LNCAP (cell line): ENCODE data around the gene WNT6.
A peak's percentile ranks its signal among the peaks of the same experiment; 100 is the strongest.

ENCODE experiments used
- TF ChIP-seq, protein P1 (sequence below): fragments of 450-650 bp; IDR thresholded peaks from 2 replicates; pipeline ENCODE4 v1.5.1; 2017; ENCODE audit warnings: mild to moderate bottlenecking

The WNT6 gene

DNA sequence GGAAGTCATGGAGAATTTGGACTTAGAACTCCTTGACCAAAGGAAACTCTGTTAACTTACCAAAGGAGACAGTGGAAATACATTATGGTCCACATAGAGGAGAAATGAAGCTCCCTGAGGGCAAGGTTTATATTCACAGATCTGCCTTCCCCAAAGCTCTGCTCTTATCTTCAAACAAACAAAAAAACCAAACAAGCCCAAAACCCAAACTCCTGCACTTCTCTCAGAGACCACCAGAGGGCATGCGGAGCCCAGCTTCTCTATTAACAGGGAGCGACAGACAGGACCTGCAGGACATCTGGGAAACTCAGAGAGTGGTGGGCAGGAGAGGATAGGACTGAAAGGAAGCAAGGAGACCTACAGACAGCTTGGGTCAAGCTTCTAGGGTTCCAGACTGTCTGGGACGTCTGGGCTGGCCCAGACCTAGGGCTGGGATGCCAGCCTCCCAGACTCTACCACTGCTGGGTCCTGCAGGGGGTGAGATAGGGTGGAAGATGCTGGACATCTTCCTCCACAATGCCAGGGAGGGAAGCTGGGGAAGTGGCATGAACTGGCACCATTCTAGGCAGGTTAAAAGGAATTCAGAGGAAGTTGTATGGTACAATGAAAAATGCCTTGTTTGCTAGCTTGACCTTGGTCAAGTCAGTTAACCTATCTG, 17.1 kb downstream of the WNT6 start:
- TF ChIP-seq, protein P1, sequence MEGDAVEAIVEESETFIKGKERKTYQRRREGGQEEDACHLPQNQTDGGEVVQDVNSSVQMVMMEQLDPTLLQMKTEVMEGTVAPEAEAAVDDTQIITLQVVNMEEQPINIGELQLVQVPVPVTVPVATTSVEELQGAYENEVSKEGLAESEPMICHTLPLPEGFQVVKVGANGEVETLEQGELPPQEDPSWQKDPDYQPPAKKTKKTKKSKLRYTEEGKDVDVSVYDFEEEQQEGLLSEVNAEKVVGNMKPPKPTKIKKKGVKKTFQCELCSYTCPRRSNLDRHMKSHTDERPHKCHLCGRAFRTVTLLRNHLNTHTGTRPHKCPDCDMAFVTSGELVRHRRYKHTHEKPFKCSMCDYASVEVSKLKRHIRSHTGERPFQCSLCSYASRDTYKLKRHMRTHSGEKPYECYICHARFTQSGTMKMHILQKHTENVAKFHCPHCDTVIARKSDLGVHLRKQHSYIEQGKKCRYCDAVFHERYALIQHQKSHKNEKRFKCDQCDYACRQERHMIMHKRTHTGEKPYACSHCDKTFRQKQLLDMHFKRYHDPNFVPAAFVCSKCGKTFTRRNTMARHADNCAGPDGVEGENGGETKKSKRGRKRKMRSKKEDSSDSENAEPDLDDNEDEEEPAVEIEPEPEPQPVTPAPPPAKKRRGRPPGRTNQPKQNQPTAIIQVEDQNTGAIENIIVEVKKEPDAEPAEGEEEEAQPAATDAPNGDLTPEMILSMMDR, result peak; percentile 78

DNA sequence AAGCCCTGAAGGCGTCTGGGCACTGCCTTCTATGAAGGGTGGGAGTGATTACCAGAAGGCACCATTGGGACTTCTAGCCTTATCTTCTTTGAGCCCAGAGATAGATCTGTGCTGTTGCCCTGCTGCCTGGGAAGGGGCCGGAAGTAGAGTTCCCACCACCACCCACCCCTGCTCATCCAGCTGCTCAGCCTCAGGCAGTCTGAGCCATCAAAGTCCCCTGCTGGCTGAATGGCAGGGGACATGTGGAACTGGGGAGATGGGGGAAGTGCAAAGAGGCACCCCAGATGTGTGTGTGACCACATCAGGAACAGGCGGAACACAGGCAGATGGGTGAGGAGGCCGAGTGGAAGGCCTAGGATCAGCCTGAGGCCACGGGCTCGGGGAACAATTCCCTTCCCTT, 17.7 kb downstream of the WNT6 start:
- TF ChIP-seq, protein P1, result no peak

DNA sequence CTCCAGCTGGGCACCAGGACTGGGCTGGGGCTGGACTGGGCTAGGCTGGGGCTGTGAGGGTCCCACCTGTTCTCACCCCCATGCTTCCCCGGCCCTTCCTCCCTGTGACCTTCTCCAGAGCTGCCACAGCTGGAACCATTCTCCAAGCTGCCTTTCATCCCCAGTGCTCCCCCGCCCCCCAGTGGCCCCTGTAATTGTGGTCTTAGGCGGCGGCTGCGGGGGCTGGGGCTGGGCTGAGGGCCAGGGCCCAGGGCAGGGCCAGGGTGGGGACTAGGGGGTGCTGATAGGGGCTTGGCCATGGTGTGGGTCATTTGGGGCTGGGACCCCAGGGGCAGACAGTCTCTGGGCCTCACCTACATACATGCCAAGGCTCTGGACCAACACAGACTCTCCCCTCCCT, 18.3 kb downstream of the WNT6 start:
- TF ChIP-seq, protein P1, result no peak

DNA sequence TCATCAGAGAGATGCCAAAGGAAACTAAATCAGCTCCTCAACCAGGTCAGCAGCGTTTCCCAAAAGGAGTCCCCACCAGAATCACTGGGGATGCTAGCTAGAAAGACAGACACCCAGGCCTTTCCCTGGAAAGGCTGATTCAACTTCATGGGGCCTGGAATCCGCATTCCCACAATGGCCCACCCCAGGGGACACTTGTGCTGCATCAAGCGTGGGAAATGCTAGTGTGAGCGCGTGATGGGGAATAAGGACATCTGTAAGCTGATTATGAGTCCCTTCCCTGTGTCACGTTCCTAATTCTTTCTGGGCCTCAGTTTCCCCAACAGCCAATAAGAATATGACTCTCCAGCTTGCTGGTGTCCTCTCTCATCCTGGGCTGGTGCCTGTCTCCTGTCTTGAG, 18.9 kb downstream of the WNT6 start:
- TF ChIP-seq, protein P1, result no peak

DNA sequence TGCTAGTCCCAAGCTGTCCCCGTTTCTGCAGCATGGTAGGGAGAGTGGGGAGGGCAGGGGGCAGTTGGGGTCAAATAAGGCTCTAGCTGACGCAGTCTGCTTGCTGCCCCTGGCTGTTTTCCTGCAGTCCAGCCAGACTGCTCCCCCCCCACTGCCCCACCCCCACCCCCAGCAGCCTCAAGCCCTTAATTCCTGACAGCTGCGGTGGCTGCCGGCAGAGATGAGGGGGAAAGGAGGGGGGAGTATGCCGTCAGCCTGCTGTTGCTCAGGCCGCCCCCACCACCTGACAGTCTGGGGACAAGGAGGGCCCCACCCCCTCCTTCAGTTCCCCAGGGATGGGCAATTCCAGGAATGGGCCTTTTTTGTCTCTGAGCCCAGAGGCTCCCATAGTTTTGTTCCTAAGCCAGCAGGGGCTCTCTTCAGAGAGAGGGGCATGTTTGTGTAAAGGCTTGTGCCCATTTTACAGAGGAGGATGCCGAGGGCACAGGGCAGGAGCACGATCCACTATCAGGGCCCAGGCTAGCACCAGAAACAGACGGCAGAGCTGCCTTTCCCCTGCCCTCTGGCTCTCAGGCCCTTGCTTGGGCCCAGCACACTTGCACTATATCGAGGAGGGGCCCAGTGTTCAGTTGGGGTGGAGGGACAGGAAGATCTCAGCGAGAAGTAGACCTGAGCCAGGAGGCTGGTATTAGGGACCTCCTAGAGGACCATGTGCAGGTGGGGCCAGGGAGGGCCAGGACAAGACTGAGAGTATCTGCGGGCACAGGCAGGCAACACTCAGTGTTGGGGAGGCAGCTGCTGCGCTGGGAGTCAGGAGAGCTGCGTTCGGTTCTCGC, 19.5 kb downstream of the WNT6 start:
- TF ChIP-seq, protein P1, result no peak

DNA sequence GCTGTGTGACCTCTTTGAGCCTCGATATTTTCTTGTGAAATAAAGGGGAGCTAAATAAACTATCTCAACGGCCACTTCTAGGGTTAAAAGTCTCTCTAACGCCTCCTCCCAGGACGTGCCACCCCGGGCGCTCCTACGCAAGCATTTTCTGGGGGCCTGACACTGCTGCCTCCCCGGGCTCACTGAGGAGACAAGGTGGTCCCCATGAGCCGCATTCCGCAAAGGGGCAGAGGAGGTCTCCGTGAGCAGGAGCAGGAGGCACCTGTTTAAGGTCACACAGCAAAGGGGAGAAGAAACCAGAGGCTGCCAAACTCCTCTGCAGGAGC, 20.1 kb downstream of the WNT6 start:
- TF ChIP-seq, protein P1, result no peak

DNA sequence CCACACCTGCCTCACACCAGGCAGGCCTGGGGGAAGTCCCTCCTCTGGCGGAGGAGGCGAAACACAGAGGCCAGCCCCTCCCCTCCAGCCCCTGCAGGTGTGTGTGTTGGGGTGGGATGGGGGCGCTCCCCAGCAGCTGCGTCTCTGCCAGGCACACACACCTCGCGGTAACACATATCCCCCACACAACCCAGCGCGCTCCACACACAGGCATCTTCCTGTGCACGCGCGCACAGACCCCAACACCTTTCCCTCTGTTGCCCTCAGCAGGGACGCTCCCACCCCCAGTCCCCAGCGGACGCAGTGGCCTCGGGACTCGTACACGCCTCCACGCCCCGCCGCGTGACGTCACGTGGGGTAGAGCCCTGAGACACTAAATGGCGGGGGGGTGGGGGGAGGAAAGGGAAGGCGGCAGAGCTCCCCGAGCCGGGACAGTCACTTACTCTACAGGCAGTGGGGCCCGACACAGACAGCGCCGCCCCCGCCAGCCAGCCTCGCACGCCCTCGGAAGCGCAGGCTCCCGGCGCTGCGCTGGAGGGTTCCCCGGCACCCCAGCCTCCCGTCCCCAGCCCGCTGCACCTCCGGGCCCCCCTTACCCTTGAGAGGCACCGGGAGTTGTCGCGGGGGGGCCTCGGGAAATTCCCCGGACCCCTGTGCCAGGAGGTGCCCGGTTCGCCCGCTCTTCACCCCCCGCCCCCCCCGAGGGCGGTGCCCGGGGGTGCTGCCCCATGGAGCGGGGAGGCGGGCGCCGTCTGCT, 20.7 kb downstream of the WNT6 start, which contains the start of gene WNT10A:
TSS of gene WNT10A (plus strand) at position 751 of the 757 bp plus-strand sequence. CDS start 144 bp downstream, outside the sequence.
- TF ChIP-seq, protein P1, result no peak
